H1 (cell line): Measurements from ENCODE around the gene HOMER2. TPM values are rescaled to one million over a fixed set of nuclear protein-coding genes. Genes with fewer than 3 reads are reported as not detected.

Experiments used
- CTCF ChIA-PET: fragments of 300-600 bp; sonication (Branson Sonifier 250); formaldehyde crosslinking; loops from one replicate; lab custom pipeline; 2021; ENCODE audit not compliant: partially characterized antibody; lab: Charles Lee
- POLR2A ChIA-PET: fragments of 300-600 bp; sonication (Branson Sonifier 250); formaldehyde crosslinking; loops from one replicate; lab custom pipeline; 2021; ENCODE audit warnings: inconsistent platforms; ENCODE audit not compliant: partially characterized antibody; lab: Charles Lee
- DNase-seq, 2 experiments: peaks; one replicate each; pipeline versions ENCODE4 v3.0.0 to v3.0.0-alpha.2; 2010 to 2022; ENCODE audit warnings: low spot score in 2 of 2, low read depth in 1 of 2, mixed read lengths in 1 of 2
- FAIRE-seq: peaks from 2 replicates; lab custom pipeline; 2011; peaks lifted over from hg19 to GRCh38; lab: Jason Lieb, UNC
- H2AFZ ChIP-seq: 2 replicates; pipeline ENCODE4 v1.8.1; 2012; ENCODE audit warnings: low read length, inconsistent platforms
- H2AK5ac ChIP-seq: 2 replicates; pipeline ENCODE4 v1.6.1; 2013; ENCODE audit warnings: low read depth, low read length
- H2BK120ac ChIP-seq: replicated peaks from 2 replicates; pipeline ENCODE3; 2013; ENCODE audit warnings: low read depth, low read length, inconsistent platforms
- H2BK12ac ChIP-seq: 2 replicates; pipeline ENCODE4 v1.6.1; 2013; ENCODE audit warnings: low read depth, low read length
- H2BK15ac ChIP-seq: 2 replicates; pipeline ENCODE4 v1.6.1; 2013; ENCODE audit warnings: low read length
- H2BK20ac ChIP-seq: 2 replicates; pipeline ENCODE4 v1.6.1; 2013; ENCODE audit warnings: low read length
- H2BK5ac ChIP-seq: 2 replicates; pipeline ENCODE4 v1.6.1; 2013; ENCODE audit warnings: low read depth, low read length
- H3K14ac ChIP-seq: 2 replicates; pipeline ENCODE4 v1.6.1; 2013; ENCODE audit warnings: inconsistent platforms; ENCODE audit not compliant: insufficient read length
- H3K18ac ChIP-seq: 2 replicates; pipeline ENCODE4 v1.6.1; 2013; ENCODE audit warnings: low read length; ENCODE audit errors: extremely low read depth
- H3K23ac ChIP-seq: 2 replicates; pipeline ENCODE4 v1.6.1; 2013; ENCODE audit warnings: inconsistent platforms; ENCODE audit not compliant: insufficient read length
- H3K23me2 ChIP-seq: 2 replicates; pipeline ENCODE4 v1.6.1; 2013; ENCODE audit warnings: low read depth, low read length
- H3K27ac ChIP-seq: 2 replicates; pipeline ENCODE4 v1.6.1; 2011; ENCODE audit warnings: low read depth, low read length, inconsistent platforms
- H3K27me3 ChIP-seq, 4 experiments: replicated peaks in 1 of 4; 1 replicate in 1 of 4; 2 replicates in 3 of 4; pipeline versions ENCODE4 v1.6.1 to v1.8.1; 2011 to 2013; ENCODE audit warnings: low read length in 3 of 4, mild to moderate bottlenecking in 3 of 4, inconsistent platforms in 2 of 4, mixed read lengths in 2 of 4, moderate library complexity in 1 of 4; ENCODE audit not compliant: control insufficient read depth in 3 of 4, insufficient read depth in 3 of 4; ENCODE audit errors: extremely low read depth in 1 of 4
- H3K36me3 ChIP-seq, 4 experiments: 2 replicates each; pipeline versions ENCODE4 v1.6.1 to v1.8.1; 2011 to 2013; ENCODE audit warnings: mild to moderate bottlenecking in 4 of 4, low read length in 3 of 4, moderate library complexity in 2 of 4, control low read depth in 1 of 4, inconsistent platforms in 1 of 4; ENCODE audit not compliant: insufficient read depth in 4 of 4, control insufficient read depth in 2 of 4
- H3K4ac ChIP-seq: replicated peaks from 2 replicates; pipeline ENCODE3; 2013; ENCODE audit warnings: low read length, low read depth, mixed read lengths, inconsistent platforms; ENCODE audit not compliant: insufficient read length
- H3K4me1 ChIP-seq, 4 experiments: replicated peaks in 1 of 4; 1 replicate in 1 of 4; 2 replicates in 3 of 4; pipeline versions ENCODE4 v1.6.1 to v1.8.1; 2011 to 2013; ENCODE audit warnings: low read length in 3 of 4, inconsistent platforms in 2 of 4, mixed read lengths in 1 of 4; ENCODE audit not compliant: insufficient read depth in 4 of 4, control insufficient read depth in 3 of 4
- H3K4me2 ChIP-seq, 2 experiments: 2 replicates each; pipeline versions ENCODE4 v1.6.1 to v1.8.1; 2011 to 2013; ENCODE audit warnings: low read depth in 2 of 2, low read length in 2 of 2, control low read depth in 1 of 2, inconsistent platforms in 1 of 2, mild to moderate bottlenecking in 1 of 2; ENCODE audit not compliant: insufficient read depth in 1 of 2
- H3K4me3 ChIP-seq, 4 experiments: fragments of 200-600, 300-600 bp in 1 of 4; sonication (generic), shearing (Covaris generic), sonication (Bioruptor Twin) in 1 of 4; 2 replicates each; pipeline versions ENCODE4 v1.5.1 to v1.8.1; 2011 to 2016; ENCODE audit warnings: low read length in 4 of 4, low read depth in 3 of 4, control low read depth in 2 of 4, inconsistent platforms in 2 of 4, mild to moderate bottlenecking in 2 of 4, mixed read lengths in 1 of 4, moderate library complexity in 1 of 4; ENCODE audit not compliant: insufficient read depth in 2 of 4; ENCODE audit errors: extremely low read depth in 1 of 4
- H3K56ac ChIP-seq: replicated peaks from 2 replicates; pipeline ENCODE3; 2013; ENCODE audit warnings: low read depth, mild to moderate bottlenecking, mixed read lengths, low read length, inconsistent platforms; ENCODE audit not compliant: insufficient read length
- H3K79me1 ChIP-seq: 2 replicates; pipeline ENCODE4 v1.6.1; 2013; ENCODE audit warnings: low read depth, low read length, control low read depth
- H3K79me2 ChIP-seq, 2 experiments: 2 replicates each; pipeline versions ENCODE4 v1.6.1 to v1.8.1; 2012 to 2013; ENCODE audit warnings: low read length in 2 of 2, mild to moderate bottlenecking in 2 of 2, inconsistent platforms in 1 of 2; ENCODE audit not compliant: insufficient read depth in 2 of 2, control insufficient read depth in 1 of 2
- H3K9ac ChIP-seq, 4 experiments: replicated peaks in 1 of 4; 1 replicate in 1 of 4; 2 replicates in 3 of 4; pipeline versions ENCODE4 v1.6.1 to v1.8.1; 2011 to 2013; ENCODE audit warnings: low read depth in 3 of 4, low read length in 3 of 4, control low read depth in 2 of 4, mild to moderate bottlenecking in 2 of 4, moderate library complexity in 2 of 4, inconsistent platforms in 1 of 4; ENCODE audit errors: extremely low read depth in 1 of 4
- H3K9me3 ChIP-seq, 2 experiments: 2 replicates each; pipeline versions ENCODE4 v1.6.1 to v1.8.1; 2012 to 2013; ENCODE audit warnings: mild to moderate bottlenecking in 2 of 2, moderate library complexity in 2 of 2, control low read depth in 1 of 2, inconsistent platforms in 1 of 2, low read depth in 1 of 2, low read length in 1 of 2, mixed read lengths in 1 of 2; ENCODE audit not compliant: insufficient read depth in 2 of 2
- H4K20me1 ChIP-seq, 2 experiments: replicated peaks in 1 of 2; 2 replicates each; pipeline versions ENCODE3 to v1.8.1; 2011 to 2013; ENCODE audit warnings: inconsistent platforms in 2 of 2, low read length in 2 of 2, mild to moderate bottlenecking in 1 of 2; ENCODE audit not compliant: insufficient read depth in 2 of 2, control insufficient read depth in 1 of 2
- H4K5ac ChIP-seq: 2 replicates; pipeline ENCODE4 v1.6.1; 2013; ENCODE audit warnings: low read length, low read depth, mixed read lengths, inconsistent platforms; ENCODE audit not compliant: insufficient read length
- H4K8ac ChIP-seq: 2 replicates; pipeline ENCODE4 v1.8.0; 2013; ENCODE audit warnings: mild to moderate bottlenecking, moderate library complexity, low read length, inconsistent platforms; ENCODE audit not compliant: insufficient read depth; ENCODE audit errors: extremely low read depth
- H4K91ac ChIP-seq: replicated peaks from 2 replicates; pipeline ENCODE3; 2013; ENCODE audit warnings: low read length, mixed read lengths, inconsistent platforms; ENCODE audit not compliant: insufficient read length
- GTF2F1 ChIP-seq: IDR thresholded peaks from 2 replicates; pipeline ENCODE4 v1.6.1; 2012; ENCODE audit warnings: low read depth, low read length, improper control_type of control experiment, borderline replicate concordance
- RXRA ChIP-seq: IDR thresholded peaks from 2 replicates; pipeline ENCODE4 v1.6.1; 2011; ENCODE audit warnings: low read depth, mild to moderate bottlenecking, low read length, moderate library complexity; ENCODE audit not compliant: insufficient read depth
- SRF ChIP-seq: IDR thresholded peaks from 2 replicates; pipeline ENCODE4 v1.6.1; 2011; ENCODE audit warnings: mild to moderate bottlenecking, low read depth, low read length, moderate library complexity
- WGBS, 2 experiments: shearing (Covaris generic) in 1 of 2; methylation state at CpG; one replicate each; pipeline versions ENCODE4 v1.1.6 to v1.1.7; 2013 to 2015; ENCODE audit warnings: low lambda C conversion rate in 2 of 2, mixed read lengths in 2 of 2, inconsistent platforms in 1 of 2, low coverage in 1 of 2, missing lambda C conversion rate in 1 of 2; ENCODE audit not compliant: insufficient replicate concordance in 2 of 2, insufficient coverage in 1 of 2, insufficient read length in 1 of 2; ENCODE audit errors: extremely low coverage in 1 of 2, missing lambda C conversion rate in 1 of 2; 5-methylcytosine and 5-hydroxymethylcytosine counted together
- polyA plus RNA-seq, 7 experiments: library from polyadenylated mRNA; depleted of rRNA in 3 of 7; stranded (reverse) in 5 of 7; unstranded in 2 of 7; fragments of >200 nt in 5 of 7; fragments of 200-250 nt in 2 of 7; gene quantifications; 1 replicate in 5 of 7; 2 replicates in 1 of 7; 4 replicates in 1 of 7; pipeline versions ENCODE4 v1.2.1 to v1.2.3, GENCODE V29; 2011 to 2013; ENCODE audit warnings: missing spikeins in 2 of 7, mixed read lengths in 2 of 7
- total RNA-seq: library from RNA; stranded (reverse); fragmentation: NEBNext Ultra II Directional; extraction: Animal tissue kit (Norgen Biotek cat#: 25700); gene quantifications from 2 replicates; pipeline ENCODE4 v1.2.1, GENCODE V29; 2021

Gene HOMER2
- total and polyA plus RNA-seq, 2 of the 8 experiments (the other 6 are each of a cell fraction or from before 2014, with no cell fraction given) = 12.5 to 27.6 TPM

DNA sequence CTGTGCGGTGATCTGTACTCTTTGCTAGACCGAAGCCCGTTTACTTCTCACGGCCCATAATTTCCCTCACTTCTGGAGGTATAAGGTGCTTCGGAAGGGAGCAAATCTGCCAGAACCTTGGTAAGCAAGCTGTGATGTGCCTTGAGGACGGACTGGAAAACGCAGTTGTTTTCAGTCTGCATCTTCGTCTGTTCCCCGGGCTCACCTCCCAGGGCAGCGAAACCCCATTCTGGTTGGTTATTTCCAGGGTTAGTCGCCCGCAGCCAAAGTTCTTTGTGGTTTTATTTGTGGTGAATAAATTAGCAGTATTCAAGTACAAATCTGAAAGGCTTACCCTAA is 33.9 kb upstream of the HOMER2 start:
- 5% methylated on average over 12 of the region's 12 CpGs; no CpG with 5 or more reads in 1 of the 2 experiments for WGBS, 2 experiments

More for the DNA sequence above, 33.9 kb upstream of the HOMER2 start:
- Histone ChIP-seq H3K4me1 (peaks cover 0 to 3% (median 3%) of the 10 kb centered on the region in 4 experiments; a peak in 3 of 7 replicates), H2BK20ac (no peak overlapping the region), H3K4me3 (peak overlapping the region; percentile 88 to 96 (median 94)), H4K91ac (no peak overlapping the region), H4K5ac (peak overlapping the region; percentile 36), H3K23me2 (peaks cover 7% of the 10 kb centered on the region; the same call in 1 of the 2 replicates), H4K8ac (peak overlapping the region; percentile 60; the same call in 1 of the 2 replicates), H2BK5ac (no peak overlapping the region), H2BK120ac (no peak overlapping the region), H3K23ac (no peak overlapping the region), H3K18ac (no peak overlapping the region), H2BK15ac (no peak overlapping the region), H2AK5ac (no peak overlapping the region), H2AFZ (peak overlapping the region; percentile 90; the same call in 1 of the 2 replicates), H3K56ac (no peak overlapping the region), H2BK12ac (no peak overlapping the region), H3K9ac (peak overlapping the region; percentile 66 to 97 (median 86)), H3K79me1 (peaks cover 2% of the 10 kb centered on the region; the same call in 1 of the 2 replicates), H3K9me3 (no peaks in the 10 kb centered on the region), H3K79me2 (peaks cover 0 to 14% of the 10 kb centered on the region in 2 experiments; a peak in 2 of 4 replicates), H3K14ac (peak overlapping the region; percentile 99), H3K36me3 (peaks cover 0 to 20% (median 0%) of the 10 kb centered on the region in 4 experiments; a peak in 4 of 8 replicates), H3K27me3 (peaks cover 0 to 6% (median 5%) of the 10 kb centered on the region in 4 experiments; a peak in 6 of 7 replicates), H3K4ac (no peak overlapping the region), H3K4me2 (peak overlapping the region; percentile 88 to 96), H3K27ac (0 out of 2 replicates have a peak overlapping the region, but pooled peaks have one; percentile 48), H4K20me1 (no peaks in the 10 kb centered on the region)
- TF ChIP-seq SRF = no peak
- TF ChIP-seq GTF2F1 = no peak
- no peak for TF ChIP-seq RXRA
- ChIA-PET POLR2A (interaction anchor here (1.0 to 2.3 kb wide), 3 partner anchors 9 to 18 kb away, joined by 3 to 11 read pairs (median 9); no protein-coding TSS in a partner anchor), CTCF (interaction anchor here (0.6 to 2.1 kb wide), 7 partner anchors 14 to 445 kb away, joined by 3 to 12 read pairs (median 3); partner anchors contain the start of gene C15orf40)
- DNase-seq (no peak), FAIRE-seq (no peak)
